Stimulated activated naive CD8-positive, alpha-beta T cell treated with anti-CD3 and anti-CD28 coated beads, Interleukin-15, Interleukin-2, amounts not matched to agents 100 U/mL and 50 U/mL, for 24 hours (primary cell): ENCODE data around the gene C19orf67.
A peak's percentile ranks its signal among the peaks of the same experiment; 100 is the strongest.

Experiments used
- ATAC-seq: fragments of 150-1000 bp; cut with Tn5 transposase; one replicate; pipeline ENCODE4 v1.10.0; 2021
- DNase-seq: peaks from one replicate; pipeline ENCODE4 v3.0.0; 2021

The C19orf67 gene

DNA sequence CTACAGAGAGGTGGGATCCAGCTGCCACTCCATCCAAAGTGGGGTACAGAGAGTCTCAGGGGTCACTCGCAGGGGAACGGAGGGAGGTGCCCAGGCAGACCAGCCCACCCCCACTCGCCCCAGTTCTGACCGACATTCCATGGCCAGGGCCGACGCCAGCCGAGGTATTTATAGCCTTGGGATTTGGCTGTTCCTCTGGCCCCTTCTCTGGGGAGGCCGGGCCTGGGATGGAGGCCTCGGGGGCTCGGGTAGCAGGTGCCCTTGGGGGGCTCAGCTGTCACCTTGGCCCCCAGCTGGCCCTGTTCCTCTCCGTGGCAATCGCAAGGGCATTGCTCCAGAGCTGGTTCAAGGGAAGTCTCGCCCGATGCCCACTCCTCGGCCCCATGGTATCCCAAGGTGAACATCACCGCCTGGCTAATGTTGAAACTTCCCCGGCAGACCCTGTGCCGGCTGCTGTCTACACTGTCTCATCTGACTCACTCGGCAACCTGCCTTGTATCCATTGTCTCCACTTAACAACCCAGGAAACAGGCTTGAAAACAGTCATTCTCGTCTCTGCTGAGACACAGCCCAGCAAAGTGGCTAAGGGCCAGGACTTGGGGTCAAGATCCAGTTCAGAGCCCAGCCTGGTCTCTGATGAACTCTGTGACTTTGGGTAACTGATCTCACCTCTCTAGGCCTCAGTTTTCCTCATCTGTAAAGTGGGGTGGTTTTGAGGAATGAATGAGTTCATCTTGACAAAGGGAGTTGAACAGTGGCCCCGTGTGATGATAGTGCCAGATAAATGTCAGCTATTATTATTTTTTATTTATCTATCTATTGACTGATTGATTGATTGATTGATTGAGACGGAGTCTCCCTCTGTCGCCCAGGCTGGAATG lies 22.2 kb upstream of the C19orf67 start:
- ATAC-seq: no peak
- no peak for DNase-seq

DNA sequence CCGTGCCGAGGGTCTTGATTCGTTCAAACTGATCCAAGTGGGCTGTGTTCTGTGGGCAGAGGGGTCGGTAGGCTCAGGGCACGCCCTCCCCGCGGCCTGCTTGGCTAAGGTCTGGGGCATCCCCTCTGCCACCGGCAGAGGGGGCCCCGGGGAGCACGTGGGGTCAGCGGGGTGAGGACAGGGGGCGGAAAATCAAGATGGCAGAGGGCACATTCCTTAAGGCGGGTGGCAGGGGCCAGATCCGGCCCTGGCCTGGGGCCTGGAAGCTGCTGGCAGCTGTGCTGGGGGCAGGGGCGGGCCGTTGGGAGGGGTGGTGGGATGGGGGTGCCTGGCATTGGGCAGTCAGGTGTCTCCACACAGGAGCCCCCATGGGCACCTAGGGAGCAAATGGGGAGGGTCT lies 21.3 kb upstream of the C19orf67 start:
- DNase-seq (no peak), ATAC-seq (no peak)

DNA sequence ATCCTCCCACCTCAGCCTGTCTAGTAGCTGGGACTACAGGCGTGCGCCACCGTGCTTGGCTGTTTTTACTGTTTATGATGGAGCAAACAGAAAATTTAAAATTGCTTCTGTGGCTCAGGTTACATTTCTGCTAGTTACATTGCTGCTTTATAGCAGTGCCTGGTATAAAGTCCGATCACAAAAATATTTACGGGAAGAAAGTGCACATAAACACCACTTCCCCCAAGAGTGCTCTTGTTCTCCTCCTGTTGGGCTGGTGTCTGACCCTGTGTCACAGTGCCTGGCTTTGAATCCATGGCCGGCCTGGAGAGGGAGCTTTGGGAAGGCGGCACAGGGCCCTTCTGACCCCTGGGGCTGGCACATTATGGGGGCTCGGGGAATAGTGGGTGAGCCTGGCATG lies 20.1 kb upstream of the C19orf67 start:
- DNase-seq (no peak), ATAC-seq (no peak)

DNA sequence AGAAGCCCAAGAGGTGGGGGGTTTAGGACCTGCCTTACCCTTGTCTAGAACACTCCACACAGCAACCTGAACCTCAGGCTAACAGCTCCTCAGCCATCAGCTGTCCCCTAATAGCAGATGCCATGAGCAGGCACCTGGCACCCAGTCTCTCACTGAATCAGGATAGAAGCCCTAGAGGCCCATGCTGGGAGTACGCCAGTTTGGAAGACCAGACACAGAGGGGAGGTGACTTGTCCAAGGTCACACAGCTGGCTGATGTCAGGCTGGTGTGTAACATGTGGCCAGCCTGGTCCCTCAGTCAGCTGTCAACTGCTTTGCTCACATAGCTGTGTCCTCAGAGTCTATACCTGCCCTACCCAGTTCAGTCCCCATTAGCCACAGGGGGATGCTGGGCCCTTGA lies 17.7 kb upstream of the C19orf67 start:
- no peak for ATAC-seq
- DNase-seq: no peak

DNA sequence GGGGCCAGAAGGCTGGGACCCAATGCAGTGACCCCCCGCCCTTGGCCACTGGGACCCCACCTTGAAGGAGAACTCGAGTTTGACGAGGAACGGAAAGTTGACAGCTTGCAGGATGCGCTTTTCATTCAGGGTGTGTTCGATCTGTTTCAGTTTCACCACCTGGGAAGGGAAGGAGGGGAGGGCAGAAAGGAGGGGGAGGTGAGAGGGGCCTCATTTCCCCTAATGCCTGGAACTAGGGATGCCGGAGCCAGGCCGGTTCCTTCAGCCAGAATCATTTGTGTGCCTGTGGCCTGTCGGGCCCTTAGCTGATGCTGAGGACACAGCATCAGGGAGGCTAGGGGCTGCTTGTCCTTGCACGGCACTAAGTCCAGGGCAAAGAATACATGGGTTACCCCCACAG lies 17.2 kb upstream of the C19orf67 start:
- ATAC-seq: no peak
- DNase-seq: no peak

DNA sequence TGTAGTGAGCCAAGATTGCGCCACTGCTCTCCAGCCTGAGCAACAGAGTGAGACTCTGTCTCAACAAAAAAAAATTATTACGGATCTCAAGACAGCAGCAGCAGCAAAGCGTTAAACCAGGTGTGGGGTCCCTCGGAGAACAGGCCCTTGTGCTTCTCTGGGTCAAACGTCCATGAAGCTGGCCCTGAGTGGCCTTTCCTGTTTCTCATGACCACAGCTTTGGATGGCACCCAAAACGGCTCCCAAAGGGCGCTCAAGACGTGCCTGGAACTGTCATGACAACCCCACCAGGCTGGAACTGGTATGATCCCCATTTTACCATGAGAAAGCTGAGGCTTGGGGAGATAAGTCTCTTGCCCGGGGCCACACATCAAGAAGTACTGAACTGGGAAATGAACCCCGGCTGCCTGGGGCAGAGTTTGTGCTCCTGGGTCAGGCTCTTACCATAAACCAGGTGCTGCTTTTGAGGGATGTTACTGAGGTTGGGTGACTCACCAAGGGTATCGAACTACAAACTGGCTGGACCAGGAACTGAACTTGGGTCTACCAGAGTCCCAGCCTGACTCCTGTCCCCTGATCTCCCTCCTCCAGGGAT lies 16.6 kb upstream of the C19orf67 start:
- DNase-seq: no peak
- no peak for ATAC-seq

DNA sequence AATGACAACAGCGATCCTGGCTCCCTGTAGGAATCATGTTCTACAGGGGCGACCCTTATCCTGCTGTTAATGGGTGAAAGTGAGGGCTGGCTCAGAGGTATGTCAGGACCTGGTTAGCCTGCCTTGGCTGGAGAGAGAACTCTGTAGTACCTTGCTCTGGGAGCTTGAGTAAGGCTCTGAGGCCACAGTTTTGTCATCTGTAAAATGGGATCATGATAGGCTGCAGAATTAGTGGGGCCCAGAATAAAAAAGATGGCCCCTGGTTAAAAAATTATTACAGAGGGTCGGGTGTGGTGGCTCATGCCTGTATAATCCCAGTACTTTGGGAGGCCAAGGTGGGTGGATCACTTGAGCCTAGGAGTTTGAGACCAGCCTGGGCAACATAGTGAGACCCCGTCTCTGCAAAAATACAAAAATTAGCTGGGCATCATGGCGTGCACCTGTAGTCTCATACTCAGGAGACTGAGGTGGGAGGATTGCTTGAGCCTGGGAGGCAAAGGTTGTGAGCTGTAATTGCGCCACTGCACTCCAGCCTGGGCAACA lies 15.5 kb upstream of the C19orf67 start:
- no peak for ATAC-seq
- no peak for DNase-seq

DNA sequence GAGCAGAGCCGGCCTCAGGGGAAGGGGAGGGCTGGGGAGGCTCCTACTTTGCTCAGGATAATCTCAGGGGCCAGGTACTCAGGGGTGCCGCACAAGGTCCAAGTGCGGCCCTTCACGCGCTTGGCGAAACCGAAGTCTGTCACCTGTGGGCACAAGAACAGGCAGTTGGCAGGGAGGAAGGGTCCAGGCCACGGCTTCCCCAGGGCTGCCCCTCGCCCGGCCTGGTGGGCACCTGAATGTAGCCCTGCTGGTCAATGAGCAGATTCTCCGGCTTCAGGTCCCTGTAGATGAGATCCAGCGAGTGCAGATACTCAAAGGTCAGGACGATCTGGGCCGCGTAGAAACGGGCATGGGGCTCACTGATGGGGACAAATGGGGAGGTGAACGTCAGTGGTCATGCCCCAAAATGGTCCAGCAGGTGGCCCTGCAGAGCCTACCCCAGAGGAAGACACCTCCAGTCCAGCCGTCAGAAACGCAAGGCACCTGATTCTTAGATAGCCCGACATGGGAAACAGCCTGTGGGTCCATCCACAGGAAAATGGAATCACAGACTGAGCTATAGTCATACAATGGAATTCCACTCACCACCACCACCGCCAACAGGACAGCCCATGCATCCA lies 12.1 kb upstream of the C19orf67 start:
- ATAC-seq (no peak), DNase-seq (no peak)

DNA sequence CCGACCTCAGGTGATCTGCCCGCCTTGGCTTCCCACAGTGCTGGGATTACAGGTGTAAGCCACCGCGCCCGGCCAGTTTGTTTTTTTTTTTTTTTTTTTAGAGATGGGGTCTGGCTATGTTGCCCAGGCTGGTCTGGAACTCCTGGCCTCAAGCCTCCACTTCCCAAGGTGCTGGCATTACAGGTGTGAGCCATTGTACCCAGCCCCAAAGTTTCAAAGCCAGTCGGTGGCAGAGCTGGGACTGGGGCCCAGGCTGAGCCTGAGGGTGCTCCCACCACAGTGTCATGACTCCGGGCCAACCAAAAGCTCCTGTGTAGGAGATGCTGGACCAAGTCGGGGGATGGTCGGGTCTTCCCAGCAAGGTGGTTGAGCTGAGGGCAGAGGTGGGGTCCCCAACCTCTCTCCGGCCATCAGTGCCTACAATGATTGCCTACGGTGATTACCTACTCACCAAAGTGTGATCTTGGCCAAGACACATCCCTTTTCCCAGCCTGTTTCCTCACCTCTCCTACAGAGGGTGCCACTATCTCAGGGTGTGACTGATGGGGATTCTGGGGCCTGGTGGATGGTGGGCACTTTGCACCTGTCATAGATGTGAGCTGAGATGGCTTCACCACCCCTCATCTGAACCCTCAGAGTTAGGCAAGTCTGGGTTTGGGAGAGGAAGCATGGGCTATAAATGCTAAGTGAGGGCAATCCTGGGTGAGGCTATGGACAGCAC lies 10.8 kb upstream of the C19orf67 start:
- DNase-seq (no peak), ATAC-seq (no peak)

DNA sequence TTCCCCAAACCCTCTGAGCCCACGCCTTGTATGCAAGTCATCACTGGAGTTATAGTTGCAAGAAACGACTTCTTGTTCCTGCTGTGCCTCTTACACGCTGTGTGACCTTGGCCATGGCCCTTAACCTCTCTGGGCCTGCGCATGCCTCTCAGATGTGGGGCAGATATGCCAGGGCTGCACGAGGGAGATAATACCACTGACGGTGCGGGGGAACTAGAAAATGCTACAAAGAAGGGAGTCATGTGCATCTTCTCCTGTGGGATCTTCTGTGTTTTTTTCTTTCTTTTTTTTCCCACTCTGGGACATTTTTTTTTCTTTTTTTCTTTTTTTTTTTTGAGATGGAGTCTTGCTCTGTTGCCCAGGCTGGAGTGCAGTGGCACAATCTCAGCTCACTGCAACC lies 9.3 kb upstream of the C19orf67 start:
- DNase-seq (no peak), ATAC-seq (no peak)

DNA sequence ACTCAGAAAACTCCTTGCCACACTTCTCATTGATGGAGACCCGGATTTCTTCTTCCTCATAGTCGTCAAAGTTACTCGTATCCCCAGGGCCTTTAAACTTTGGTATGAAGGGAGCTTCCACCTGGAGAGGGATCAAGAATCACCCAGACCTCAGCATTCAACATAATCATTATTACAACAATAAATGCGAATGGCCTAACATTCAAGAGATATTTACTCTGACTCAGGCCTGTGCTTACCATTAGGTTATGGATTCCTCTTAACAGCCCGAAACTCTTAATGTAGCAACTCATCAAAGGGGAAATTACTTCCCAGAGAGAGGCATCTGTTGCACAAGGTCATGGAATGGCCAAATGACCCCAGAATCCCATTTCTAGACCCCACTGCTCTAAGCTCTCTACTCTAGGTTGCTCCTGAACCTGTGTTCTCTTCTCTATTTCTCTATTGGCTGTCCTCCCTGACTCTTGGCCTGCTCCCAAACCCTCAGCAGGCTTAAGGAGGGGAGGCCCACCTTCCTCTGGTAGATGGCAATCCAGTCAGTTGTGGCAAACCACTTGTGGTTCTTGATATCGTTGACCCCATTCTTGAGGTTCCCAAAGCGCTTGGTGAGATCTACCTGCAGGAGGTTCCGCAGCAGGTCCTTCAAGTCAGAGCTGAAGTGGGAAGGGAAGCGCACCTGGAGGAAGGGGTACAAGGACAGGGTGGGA lies 7.7 kb upstream of the C19orf67 start:
- no peak for DNase-seq
- ATAC-seq: no peak

DNA sequence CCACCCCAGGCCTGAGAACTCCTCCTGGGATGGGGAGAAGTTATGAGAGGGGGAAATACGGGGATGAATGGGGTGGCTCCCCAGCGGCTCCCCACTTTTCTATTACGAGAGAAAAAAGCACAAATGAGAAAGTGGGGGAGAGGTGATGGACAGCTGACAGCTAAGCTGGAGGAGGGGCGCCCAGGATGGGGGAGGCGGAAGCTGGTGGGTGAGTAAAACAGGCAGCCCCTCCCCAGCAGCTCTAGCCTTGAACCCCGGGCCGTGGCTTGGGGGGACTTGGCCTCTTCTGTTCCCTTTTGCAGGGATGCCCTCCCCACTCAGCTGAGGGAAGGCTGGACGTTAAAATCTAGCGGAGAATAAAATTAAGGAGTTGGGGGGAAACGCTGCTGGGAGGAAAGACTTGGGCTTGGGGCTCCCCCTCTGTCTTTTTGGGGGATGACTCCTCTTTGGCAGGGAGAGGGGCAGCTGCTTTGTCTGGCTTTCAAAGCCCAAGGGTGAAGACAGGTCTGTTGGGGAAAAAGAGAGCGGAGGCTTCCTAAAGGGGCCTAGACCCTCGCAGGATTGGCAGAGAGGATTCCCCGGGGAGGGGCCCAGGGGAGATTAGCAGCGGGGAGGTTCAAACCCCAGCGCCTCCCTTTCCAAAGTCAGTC lies 6.4 kb upstream of the C19orf67 start:
- peak; percentile 51 for DNase-seq
- ATAC-seq: peak; percentile 1

DNA sequence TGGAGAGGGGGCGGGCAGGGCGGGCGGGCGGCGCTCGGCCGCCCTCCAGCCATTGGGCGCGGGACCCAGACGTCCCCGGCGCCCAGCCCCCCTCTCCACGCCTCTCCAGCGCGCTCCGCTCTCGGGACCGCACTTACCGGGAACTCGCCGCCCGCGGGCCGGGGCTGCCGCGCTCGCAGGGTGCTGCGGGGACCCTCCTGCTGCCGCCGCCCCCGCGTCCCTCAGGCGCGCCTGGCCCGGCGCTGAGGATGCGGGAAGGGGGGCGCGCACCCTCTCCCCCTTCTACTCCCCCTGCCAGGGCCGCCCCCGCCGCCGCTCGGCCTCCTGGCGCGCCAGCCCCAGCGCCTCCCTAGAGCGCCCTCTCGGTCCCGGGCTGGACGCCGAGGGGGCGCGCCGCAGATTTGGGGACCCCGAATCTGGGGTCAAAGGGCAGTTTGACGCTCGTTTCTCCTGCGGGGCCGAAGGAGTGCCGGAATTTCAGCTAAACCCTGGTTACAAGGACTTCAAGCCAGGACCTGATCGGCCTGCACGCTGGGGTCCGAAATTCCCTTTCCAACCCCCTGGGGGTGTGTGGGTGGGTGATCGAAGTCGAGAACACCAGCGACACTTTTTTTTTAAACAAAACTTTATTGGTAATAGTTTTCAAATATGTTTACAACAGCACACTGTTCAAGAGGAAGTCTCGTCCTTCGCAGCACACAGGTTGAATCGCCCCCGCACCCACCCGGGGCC lies 5.7 kb upstream of the C19orf67 start:
- peak; percentile 72 for ATAC-seq

DNA sequence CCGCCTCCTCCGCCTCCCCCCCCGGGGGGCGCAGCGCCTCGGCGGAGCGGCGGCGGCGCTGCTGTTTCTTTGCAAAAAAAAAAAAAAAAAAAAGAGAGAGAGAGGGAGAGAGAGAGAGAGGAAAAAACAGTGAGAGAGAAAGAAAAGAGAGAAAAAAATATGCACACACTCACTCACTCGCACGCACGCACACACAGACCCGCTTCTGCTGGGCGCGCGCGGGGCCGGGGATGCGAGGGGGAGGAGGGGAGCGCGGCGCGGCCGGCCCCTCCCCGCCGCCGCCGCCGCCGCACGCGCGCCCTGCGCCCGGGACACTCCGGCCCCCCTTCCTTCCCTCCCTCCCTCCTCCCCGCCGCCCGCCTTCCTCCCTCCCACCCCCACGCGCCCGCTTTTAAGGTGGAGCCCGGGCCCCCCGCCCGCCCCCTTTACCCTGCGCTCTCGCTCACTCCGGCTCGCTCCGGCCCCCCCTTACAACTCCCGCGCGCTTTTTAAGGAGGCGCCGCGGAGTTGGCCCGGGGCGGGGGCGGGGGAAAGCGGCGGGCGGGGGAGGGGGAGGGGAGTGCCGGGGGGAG lies 5.0 kb upstream of the C19orf67 start, which contains the start of gene SAMD1:
Gene SAMD1, minus strand, starts transcription at position 243 of the 572 bp plus-strand sequence.
- ATAC-seq: peak; percentile 51

More for the DNA sequence above, 5.7 kb upstream of the C19orf67 start:
- DNase-seq: peak; percentile 80

DNA sequence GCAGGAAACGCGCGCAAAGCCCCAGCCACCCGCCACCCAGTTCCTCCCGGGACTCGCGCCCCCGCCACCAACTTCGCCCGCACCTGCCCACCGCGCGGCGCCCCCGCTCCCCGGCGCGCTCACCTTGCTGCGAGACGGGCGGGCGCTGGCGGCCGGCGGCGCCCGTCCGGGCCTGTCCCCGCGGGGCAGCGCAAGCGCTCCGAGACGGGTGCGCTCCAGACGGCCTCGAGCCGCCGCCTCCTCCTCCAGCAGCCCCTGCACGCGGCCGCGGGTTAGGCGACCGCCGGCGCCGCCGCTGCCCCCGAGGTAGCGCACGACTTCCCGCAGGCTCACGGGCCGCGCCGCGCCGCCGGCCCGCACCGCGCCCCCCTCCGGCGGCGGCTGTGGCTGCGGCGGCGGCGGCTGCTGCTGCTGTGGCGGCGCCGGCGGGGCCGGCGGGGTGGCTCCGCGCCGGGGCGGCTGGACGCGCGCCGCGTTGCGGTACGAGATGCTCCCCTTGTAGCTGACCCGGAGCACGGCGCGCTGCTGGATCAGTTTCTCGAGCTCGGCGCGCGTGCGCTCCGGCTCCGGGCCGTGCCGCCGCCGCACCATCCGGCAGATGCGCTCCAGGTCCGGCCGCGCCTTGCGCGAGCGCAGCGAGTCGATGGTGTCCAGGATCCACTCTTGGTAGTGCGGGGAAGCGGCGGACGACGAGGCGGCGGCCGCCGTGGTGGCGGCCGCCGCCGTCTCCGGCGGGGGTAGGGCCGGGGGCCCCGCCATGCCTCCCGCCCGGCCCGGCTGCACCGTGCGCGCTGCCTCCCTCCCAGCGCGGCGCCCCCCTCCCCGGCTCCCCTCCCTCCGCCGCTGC lies 4.3 kb upstream of the C19orf67 start:
- ATAC-seq (peak; percentile 19), DNase-seq (peak; percentile 68)

More for the DNA sequence above, 5.0 kb upstream of the C19orf67 start, which contains the start of gene SAMD1:
- peak; percentile 84 for DNase-seq

DNA sequence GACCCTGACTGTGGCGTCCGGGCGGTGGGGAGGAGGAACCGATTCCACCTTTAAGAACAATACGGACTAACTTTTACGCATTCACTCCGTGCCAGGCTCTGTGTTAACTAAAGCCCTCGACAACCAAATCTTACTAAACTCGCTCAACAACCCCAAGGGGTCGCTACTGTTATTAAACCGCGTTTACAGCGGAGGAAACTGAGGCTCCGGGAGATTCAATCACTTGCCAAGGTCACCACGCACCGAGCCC lies 3.8 kb upstream of the C19orf67 start:
- DNase-seq (no peak), ATAC-seq (no peak)

DNA sequence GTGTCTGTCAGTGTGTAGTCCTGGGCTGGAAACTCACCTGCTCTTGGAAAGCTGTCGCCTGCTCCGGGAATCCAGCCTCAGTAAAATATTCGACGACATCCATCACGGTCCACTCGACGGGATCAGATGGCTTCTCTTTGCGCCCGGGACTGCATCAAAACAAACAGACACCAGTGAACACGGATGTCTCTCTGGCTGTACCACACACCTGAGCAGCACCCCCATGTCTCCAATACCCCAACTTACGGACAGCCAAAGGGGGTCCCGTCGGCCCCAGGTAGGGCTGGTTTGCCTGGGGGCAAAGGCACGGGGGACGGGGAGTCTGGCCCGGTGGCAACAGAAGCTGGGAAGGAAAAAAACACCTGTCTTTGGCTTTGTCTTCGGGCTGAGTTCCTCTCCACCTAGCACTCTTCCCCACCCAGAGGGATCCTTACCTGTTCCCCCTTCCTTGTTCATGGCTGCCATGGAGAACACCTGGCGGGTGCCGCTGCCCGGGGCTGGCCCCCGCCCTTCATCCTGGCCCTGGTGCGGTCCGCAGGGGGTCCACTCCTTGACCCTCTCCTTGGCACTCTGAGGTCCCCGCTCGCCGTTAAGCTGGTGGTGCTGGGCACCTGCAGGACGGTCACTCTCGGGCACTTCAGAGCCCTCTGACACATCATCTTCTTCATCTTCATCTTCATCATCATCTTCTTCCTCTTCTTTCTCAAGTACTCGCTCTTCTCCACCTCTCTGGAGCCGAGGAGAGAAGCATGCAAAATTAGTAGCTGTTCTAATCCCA lies 3.2 kb upstream of the C19orf67 start:
- ATAC-seq: no peak

DNA sequence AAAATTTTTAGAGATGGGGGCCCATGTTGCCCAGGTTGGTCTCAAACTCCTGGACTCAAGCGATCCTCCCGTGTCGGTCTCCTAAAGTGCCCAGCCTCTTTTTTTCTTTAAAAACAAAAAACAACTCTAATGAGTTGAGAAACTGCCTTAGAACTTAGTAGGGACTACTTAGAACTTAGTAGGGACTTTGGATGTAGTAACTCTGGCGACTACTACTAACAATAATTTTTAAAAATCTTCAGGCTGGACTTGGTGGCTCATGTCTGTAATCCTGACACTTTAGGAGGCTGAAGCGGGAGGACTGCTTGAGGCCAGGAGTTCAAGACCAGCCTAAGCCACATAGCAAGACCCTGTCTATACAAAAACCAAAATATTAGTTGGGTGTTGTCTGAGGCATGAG lies 515 bp upstream of the C19orf67 start:
- ATAC-seq (no peak), DNase-seq (no peak)

More for the DNA sequence above, 3.2 kb upstream of the C19orf67 start:
- no peak for DNase-seq

DNA sequence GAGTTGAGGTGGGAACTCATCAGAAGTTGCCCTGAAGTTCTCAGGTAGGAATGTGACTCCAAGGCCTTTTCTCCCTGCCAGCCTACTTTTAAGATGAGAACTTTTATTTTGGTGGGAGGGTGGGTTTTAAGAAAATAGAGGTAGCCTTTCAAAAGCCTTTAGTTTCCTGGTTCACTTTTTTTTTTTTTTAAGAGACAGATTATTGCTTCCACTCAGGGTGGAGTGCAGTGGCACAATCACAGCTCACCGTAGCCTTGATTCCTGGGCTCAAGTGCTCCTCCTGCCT lies 3.0 kb downstream of the C19orf67 start:
- ATAC-seq (no peak), DNase-seq (no peak)
